Measurements from ENCODE around the gene FAM174C. TPM values are rescaled to one million over a fixed set of nuclear protein-coding genes. Genes with fewer than 3 reads are reported as not detected.
"Not testable (repeated sequence)": the region's sequence is repeated elsewhere in the genome, so short reads cannot be mapped to it uniquely, and the experiment has no call there.

Gene FAM174C
- total and polyA plus RNA-seq, 10 of the 15 experiments (the other 5 are each of a cell fraction or from before 2014, with no cell fraction given): 0.89 to 94.6 (median 43.6) TPM

DNA sequence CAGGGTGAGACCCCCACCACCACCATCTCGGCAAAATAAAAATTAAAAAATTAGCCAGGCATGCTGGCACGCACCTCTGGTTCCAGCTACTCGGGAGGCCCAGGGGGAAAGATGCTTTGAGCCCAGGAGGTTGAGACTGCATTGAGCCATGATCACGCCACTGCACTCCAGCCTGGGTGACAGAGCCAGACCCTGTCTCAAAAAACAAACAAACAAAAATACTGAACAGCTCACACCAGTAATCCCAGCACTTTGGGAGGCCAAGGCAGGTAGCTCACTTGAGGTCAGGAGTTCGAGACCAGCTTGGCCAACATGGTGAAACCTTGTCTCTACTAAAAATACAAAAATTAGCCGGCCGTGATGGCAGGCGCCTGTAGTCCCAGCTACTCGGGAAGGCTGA, 30.0 kb downstream of the FAM174C start:
- H3K27ac ChIP-seq (ENCODE audit: control insufficient read depth, insufficient read depth); SMC1A ChIA-PET (ENCODE audit: uncharacterized antibody, unreplicated experiment); H3K4me1 ChIP-seq (ENCODE audit: control insufficient read depth, insufficient read depth, low read length); RAD21 ChIA-PET (ENCODE audit: unreplicated experiment); H3K4me2 ChIP-seq (ENCODE audit: control insufficient read depth, insufficient read depth); H3K4me3 ChIP-seq; in situ Hi-C loops (cut with MboI); H4K20me1 ChIP-seq (ENCODE audit: control insufficient read depth, insufficient read depth); H3K36me3 ChIP-seq (ENCODE audit: control insufficient read depth in 2 of 2, insufficient read depth in 2 of 2, low read length in 1 of 2); FAIRE-seq; H3K9ac ChIP-seq (ENCODE audit: control insufficient read depth, insufficient read depth, low read length); BruUV-seq (replicated peaks); intact Hi-C loops (cut with micrococcal nuclease; ENCODE audit: unreplicated experiment); H2AFZ ChIP-seq (ENCODE audit: control insufficient read depth, low read depth, low read length); DNase-seq (ENCODE audit: low read depth, low spot score); H3K9me3 ChIP-seq (replicated peaks; ENCODE audit: control insufficient read depth, insufficient read depth, low read length); ATAC-seq; H3K79me2 ChIP-seq (ENCODE audit: control insufficient read depth, insufficient read depth, low read length); H3K27me3 ChIP-seq (replicated peaks in 1 of 2; ENCODE audit: control insufficient read depth in 2 of 2, insufficient read depth in 2 of 2, low read length in 1 of 2): not testable (repeated sequence)
- CTCF ChIA-PET: interaction anchor here (0.7 kb wide), 1 partner anchor 26 kb away, joined by 3 read pairs; no protein-coding TSS in a partner anchor
- WGBS (ENCODE audit: insufficient coverage, insufficient replicate concordance, low lambda C conversion rate, missing lambda C conversion rate): 41% methylated on average over 9 of the region's 9 CpGs
- POLR2A ChIA-PET: interaction anchor here (0.6 kb wide), 1 partner anchor 37 kb away, joined by 3 read pairs; the partner anchor contains the start of gene CIRBP

DNA sequence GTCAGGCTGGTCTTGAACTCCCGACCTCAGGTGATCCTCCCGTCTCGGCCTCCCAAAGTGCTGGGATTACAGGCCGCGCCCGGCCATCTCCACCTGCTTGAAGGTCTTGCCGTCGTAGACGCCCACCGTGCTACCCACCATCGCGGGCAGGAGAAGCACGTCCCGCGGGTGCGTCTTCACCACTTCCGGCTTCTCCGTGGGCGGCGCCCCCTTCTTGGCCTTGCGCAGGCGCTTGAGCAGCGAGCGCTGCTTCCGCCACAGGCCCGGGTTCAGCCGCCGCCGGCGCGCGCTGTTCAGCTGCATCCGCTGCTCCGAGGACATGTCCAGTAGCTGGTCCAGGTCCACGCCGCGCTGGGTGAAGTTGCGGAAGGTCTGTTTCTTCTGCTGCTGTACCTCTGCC, 32.0 kb downstream of the FAM174C start:
- Histone ChIP-seq H3K4me3 (no peak overlapping the region), H3K4me2 (ENCODE audit: control insufficient read depth, insufficient read depth) (no peak overlapping the region), H3K9ac (ENCODE audit: control insufficient read depth, insufficient read depth, low read length) (no peak overlapping the region), H4K20me1 (ENCODE audit: control insufficient read depth, insufficient read depth) (no peaks in the 10 kb centered on the region), H3K79me2 (ENCODE audit: control insufficient read depth, insufficient read depth, low read length) (no peaks in the 10 kb centered on the region), H3K27me3 (replicated peaks in 1 of 2; ENCODE audit: control insufficient read depth in 2 of 2, insufficient read depth in 2 of 2, low read length in 1 of 2) (no peaks in the 10 kb centered on the region), H3K4me1 (ENCODE audit: control insufficient read depth, insufficient read depth, low read length) (no peaks in the 10 kb centered on the region), H2AFZ (ENCODE audit: control insufficient read depth, low read depth, low read length) (no peak overlapping the region), H3K36me3 (ENCODE audit: control insufficient read depth in 2 of 2, insufficient read depth in 2 of 2, low read length in 1 of 2) (no peaks in the 10 kb centered on the region), H3K27ac (ENCODE audit: control insufficient read depth, insufficient read depth) (no peak overlapping the region), H3K9me3 (replicated peaks; ENCODE audit: control insufficient read depth, insufficient read depth, low read length) (no peaks in the 10 kb centered on the region)
- CTCF ChIA-PET: no interaction called here
- in situ Hi-C loops (cut with MboI) (no loop called here), intact Hi-C loops (cut with micrococcal nuclease; ENCODE audit: unreplicated experiment) (no loop called here)
- FAIRE-seq (no peak), ATAC-seq (no peak), DNase-seq (ENCODE audit: low read depth, low spot score) (no peak)
- RAD21 ChIA-PET (ENCODE audit: unreplicated experiment): no interaction called here
- no TSS peak for BruUV-seq (replicated peaks)
- POLR2A ChIA-PET: no interaction called here
- SMC1A ChIA-PET (ENCODE audit: uncharacterized antibody, unreplicated experiment): no interaction called here
- 91% methylated on average over 35 of the region's 38 CpGs for WGBS (ENCODE audit: insufficient coverage, insufficient replicate concordance, low lambda C conversion rate, missing lambda C conversion rate)
- no peak for TF ChIP-seq SMARCA5 (IDR thresholded peaks at IDR 0.05)
- no peak for TF ChIP-seq GABPA (IDR thresholded peaks at IDR 0.05; ENCODE audit: low read depth)
- peak; percentile 32; the same call in 1 of the 2 replicates for TF ChIP-seq POLR2A (IDR thresholded peaks at IDR 0.05; ENCODE audit: low read depth, low read length)
- TF ChIP-seq TCF7 (IDR thresholded peaks at IDR 0.05; ENCODE audit: borderline replicate concordance): no peak
- no peak for TF ChIP-seq NR2F1 (conservative IDR thresholded peaks at IDR 0.05)

All from GM12878 (cell line).